ENCODE data around the gene LAMA5.

LAMA5 gene

GRCh38 chr20:62344782-62345181 lies 22.3 kb downstream of the LAMA5 start:
- no peaks in the 10 kb centered on the region for H3K9me3 ChIP-seq (ENCODE audit: control insufficient read depth, low read length)
- H3K27me3 ChIP-seq (replicated peaks; ENCODE audit: control insufficient read depth, insufficient read depth, low read length, poor library complexity, severe bottlenecking) = no peaks in the 10 kb centered on the region
- no peak for DNase-seq
- H3K36me3 ChIP-seq (ENCODE audit: control insufficient read depth, insufficient read depth, low read length) = no peaks in the 10 kb centered on the region
- H3K27ac ChIP-seq (ENCODE audit: insufficient read depth, low read length, poor library complexity, severe bottlenecking) = no peak overlapping the region
- H3K4me3 ChIP-seq (ENCODE audit: insufficient read depth, low read depth, low read length, poor library complexity, severe bottlenecking) = no peak overlapping the region
- no peaks in the 10 kb centered on the region for H3K4me1 ChIP-seq (ENCODE audit: control insufficient read depth, insufficient read depth, low read length, poor library complexity, severe bottlenecking)

- Histone ChIP-seq H3K4me1 (ENCODE audit: control insufficient read depth, insufficient read depth, low read length, poor library complexity, severe bottlenecking) (no peaks in the 10 kb centered on the region), H3K4me3 (ENCODE audit: insufficient read depth, low read depth, low read length, poor library complexity, severe bottlenecking) (no peak overlapping the region), H3K27ac (ENCODE audit: insufficient read depth, low read length, poor library complexity, severe bottlenecking) (no peak overlapping the region), H3K36me3 (ENCODE audit: control insufficient read depth, insufficient read depth, low read length) (no peaks in the 10 kb centered on the region), H3K9me3 (ENCODE audit: control insufficient read depth, low read length) (no peaks in the 10 kb centered on the region), H3K27me3 (replicated peaks; ENCODE audit: control insufficient read depth, insufficient read depth, low read length, poor library complexity, severe bottlenecking) (no peaks in the 10 kb centered on the region)
- DNase-seq = no peak
Observed at GRCh38 chr20:62344092-62344491, 23.0 kb downstream of the LAMA5 start.

GRCh38 chr20:62342910-62343309 lies 24.2 kb downstream of the LAMA5 start:
- no peak for DNase-seq
- no peaks in the 10 kb centered on the region for H3K27me3 ChIP-seq (replicated peaks; ENCODE audit: control insufficient read depth, insufficient read depth, low read length, poor library complexity, severe bottlenecking)
- no peak overlapping the region for H3K4me3 ChIP-seq (ENCODE audit: insufficient read depth, low read depth, low read length, poor library complexity, severe bottlenecking)
- H3K36me3 ChIP-seq (ENCODE audit: control insufficient read depth, insufficient read depth, low read length) = no peaks in the 10 kb centered on the region
- no peaks in the 10 kb centered on the region for H3K4me1 ChIP-seq (ENCODE audit: control insufficient read depth, insufficient read depth, low read length, poor library complexity, severe bottlenecking)
- H3K27ac ChIP-seq (ENCODE audit: insufficient read depth, low read length, poor library complexity, severe bottlenecking) = no peak overlapping the region
- no peaks in the 10 kb centered on the region for H3K9me3 ChIP-seq (ENCODE audit: control insufficient read depth, low read length)

- H3K27me3 ChIP-seq (replicated peaks; ENCODE audit: control insufficient read depth, insufficient read depth, low read length, poor library complexity, severe bottlenecking) = no peaks in the 10 kb centered on the region
- no peak overlapping the region for H3K4me3 ChIP-seq (ENCODE audit: insufficient read depth, low read depth, low read length, poor library complexity, severe bottlenecking)
- no peak overlapping the region for H3K27ac ChIP-seq (ENCODE audit: insufficient read depth, low read length, poor library complexity, severe bottlenecking)
- H3K36me3 ChIP-seq (ENCODE audit: control insufficient read depth, insufficient read depth, low read length) = no peaks in the 10 kb centered on the region
- DNase-seq = no peak
- no peaks in the 10 kb centered on the region for H3K9me3 ChIP-seq (ENCODE audit: control insufficient read depth, low read length)
- no peaks in the 10 kb centered on the region for H3K4me1 ChIP-seq (ENCODE audit: control insufficient read depth, insufficient read depth, low read length, poor library complexity, severe bottlenecking)
Observed at GRCh38 chr20:62339647-62340062, 27.5 kb downstream of the LAMA5 start.

GRCh38 chr20:62338294-62338620 lies 28.9 kb downstream of the LAMA5 start:
- no peaks in the 10 kb centered on the region for H3K36me3 ChIP-seq (ENCODE audit: control insufficient read depth, insufficient read depth, low read length)
- no peak overlapping the region for H3K4me3 ChIP-seq (ENCODE audit: insufficient read depth, low read depth, low read length, poor library complexity, severe bottlenecking)
- no peak for DNase-seq
- no peaks in the 10 kb centered on the region for H3K4me1 ChIP-seq (ENCODE audit: control insufficient read depth, insufficient read depth, low read length, poor library complexity, severe bottlenecking)
- no peak overlapping the region for H3K27ac ChIP-seq (ENCODE audit: insufficient read depth, low read length, poor library complexity, severe bottlenecking)
- no peaks in the 10 kb centered on the region for H3K27me3 ChIP-seq (replicated peaks; ENCODE audit: control insufficient read depth, insufficient read depth, low read length, poor library complexity, severe bottlenecking)
- no peaks in the 10 kb centered on the region for H3K9me3 ChIP-seq (ENCODE audit: control insufficient read depth, low read length)

GRCh38 chr20:62337558-62338293 lies 29.4 kb downstream of the LAMA5 start:
- no peak for DNase-seq
- H3K36me3 ChIP-seq (ENCODE audit: control insufficient read depth, insufficient read depth, low read length) = no peaks in the 10 kb centered on the region
- H3K9me3 ChIP-seq (ENCODE audit: control insufficient read depth, low read length) = no peaks in the 10 kb centered on the region
- H3K4me3 ChIP-seq (ENCODE audit: insufficient read depth, low read depth, low read length, poor library complexity, severe bottlenecking) = no peak overlapping the region
- H3K4me1 ChIP-seq (ENCODE audit: control insufficient read depth, insufficient read depth, low read length, poor library complexity, severe bottlenecking) = no peaks in the 10 kb centered on the region
- H3K27ac ChIP-seq (ENCODE audit: insufficient read depth, low read length, poor library complexity, severe bottlenecking) = no peak overlapping the region
- no peaks in the 10 kb centered on the region for H3K27me3 ChIP-seq (replicated peaks; ENCODE audit: control insufficient read depth, insufficient read depth, low read length, poor library complexity, severe bottlenecking)

- no peak for DNase-seq
- Histone ChIP-seq H3K27ac (ENCODE audit: insufficient read depth, low read length, poor library complexity, severe bottlenecking) (no peak overlapping the region), H3K4me1 (ENCODE audit: control insufficient read depth, insufficient read depth, low read length, poor library complexity, severe bottlenecking) (no peaks in the 10 kb centered on the region), H3K4me3 (ENCODE audit: insufficient read depth, low read depth, low read length, poor library complexity, severe bottlenecking) (no peak overlapping the region), H3K36me3 (ENCODE audit: control insufficient read depth, insufficient read depth, low read length) (no peaks in the 10 kb centered on the region), H3K9me3 (ENCODE audit: control insufficient read depth, low read length) (no peaks in the 10 kb centered on the region), H3K27me3 (replicated peaks; ENCODE audit: control insufficient read depth, insufficient read depth, low read length, poor library complexity, severe bottlenecking) (no peaks in the 10 kb centered on the region)
Observed at GRCh38 chr20:62336775-62337557, 30.1 kb downstream of the LAMA5 start.

- Histone ChIP-seq H3K27me3 (replicated peaks; ENCODE audit: control insufficient read depth, insufficient read depth, low read length, poor library complexity, severe bottlenecking) (no peaks in the 10 kb centered on the region), H3K4me3 (ENCODE audit: insufficient read depth, low read depth, low read length, poor library complexity, severe bottlenecking) (no peak overlapping the region), H3K27ac (ENCODE audit: insufficient read depth, low read length, poor library complexity, severe bottlenecking) (no peak overlapping the region), H3K9me3 (ENCODE audit: control insufficient read depth, low read length) (no peaks in the 10 kb centered on the region), H3K36me3 (ENCODE audit: control insufficient read depth, insufficient read depth, low read length) (no peaks in the 10 kb centered on the region), H3K4me1 (ENCODE audit: control insufficient read depth, insufficient read depth, low read length, poor library complexity, severe bottlenecking) (no peaks in the 10 kb centered on the region)
- DNase-seq = no peak
Observed at GRCh38 chr20:62336329-62336728, 30.8 kb downstream of the LAMA5 start.

GRCh38 chr20:62335532-62335931 lies 31.6 kb downstream of the LAMA5 start:
- H3K36me3 ChIP-seq (ENCODE audit: control insufficient read depth, insufficient read depth, low read length) = no peaks in the 10 kb centered on the region
- H3K27ac ChIP-seq (ENCODE audit: insufficient read depth, low read length, poor library complexity, severe bottlenecking) = no peak overlapping the region
- no peaks in the 10 kb centered on the region for H3K4me1 ChIP-seq (ENCODE audit: control insufficient read depth, insufficient read depth, low read length, poor library complexity, severe bottlenecking)
- no peak overlapping the region for H3K4me3 ChIP-seq (ENCODE audit: insufficient read depth, low read depth, low read length, poor library complexity, severe bottlenecking)
- H3K9me3 ChIP-seq (ENCODE audit: control insufficient read depth, low read length) = no peaks in the 10 kb centered on the region
- H3K27me3 ChIP-seq (replicated peaks; ENCODE audit: control insufficient read depth, insufficient read depth, low read length, poor library complexity, severe bottlenecking) = no peaks in the 10 kb centered on the region
- DNase-seq = no peak

GRCh38 chr20:62334881-62335280 lies 32.2 kb downstream of the LAMA5 start:
- Histone ChIP-seq H3K27ac (ENCODE audit: insufficient read depth, low read length, poor library complexity, severe bottlenecking) (no peak overlapping the region), H3K9me3 (ENCODE audit: control insufficient read depth, low read length) (no peaks in the 10 kb centered on the region), H3K4me3 (ENCODE audit: insufficient read depth, low read depth, low read length, poor library complexity, severe bottlenecking) (no peak overlapping the region), H3K36me3 (ENCODE audit: control insufficient read depth, insufficient read depth, low read length) (no peaks in the 10 kb centered on the region), H3K27me3 (replicated peaks; ENCODE audit: control insufficient read depth, insufficient read depth, low read length, poor library complexity, severe bottlenecking) (no peaks in the 10 kb centered on the region), H3K4me1 (ENCODE audit: control insufficient read depth, insufficient read depth, low read length, poor library complexity, severe bottlenecking) (no peaks in the 10 kb centered on the region)
- no peak for DNase-seq
